ENCODE results near the gene DECR2. TPM values are rescaled to one million over a fixed set of nuclear protein-coding genes. Genes with fewer than 3 reads are reported as not detected.

DECR2 gene
- total and polyA plus RNA-seq, 2 of the 13 experiments (the other 11 are each of a cell fraction or from before 2014, with no cell fraction given) = 36.3 to 44.6 TPM

GRCh38 chr16:361872-362701 lies 39.6 kb upstream of the DECR2 start (continued):
- no peak; the same call in 1 of the 2 replicates for TF ChIP-seq HOMEZ (CRISPR knock-in tag; IDR thresholded peaks at IDR 0.05; ENCODE audit: low read depth)
- TF ChIP-seq PRDM15 (CRISPR knock-in tag; IDR thresholded peaks at IDR 0.05) = no peak
- no peak for TF ChIP-seq ZNF281 (CRISPR knock-in tag; IDR thresholded peaks at IDR 0.05; ENCODE audit: borderline replicate concordance)
- TF ChIP-seq ZNF292 (CRISPR knock-in tag; IDR thresholded peaks at IDR 0.05; ENCODE audit: borderline replicate concordance, low read depth) = no peak
- TF ChIP-seq CENPT (CRISPR knock-in tag; IDR thresholded peaks at IDR 0.05; ENCODE audit: low read depth) = no peak
- TF ChIP-seq ZNF333 (CRISPR knock-in tag; IDR thresholded peaks at IDR 0.05; ENCODE audit: borderline replicate concordance) = peak; percentile 90
- TF ChIP-seq ZNF816 (CRISPR knock-in tag; IDR thresholded peaks at IDR 0.05; ENCODE audit: borderline replicate concordance) = no peak
- peak; percentile 95 for TF ChIP-seq ZNF777 (CRISPR knock-in tag; IDR thresholded peaks at IDR 0.05)
- no peak for TF ChIP-seq PCBP1 (IDR thresholded peaks at IDR 0.05; ENCODE audit: borderline replicate concordance, low read depth, low read length)
- TF ChIP-seq ZNF276 (CRISPR knock-in tag; IDR thresholded peaks at IDR 0.05; ENCODE audit: low read depth) = 0 out of 2 replicates have a peak, but pooled peaks have one; percentile 16
- TF ChIP-seq SNRNP70 (IDR thresholded peaks at IDR 0.05; ENCODE audit: low read depth, low read length) = no peak
- TF ChIP-seq ZKSCAN5 (CRISPR knock-in tag; IDR thresholded peaks at IDR 0.05) = no peak
- TF ChIP-seq RNF2 (conservative IDR thresholded peaks at IDR 0.05; ENCODE audit: low read depth) = no peak
- TF ChIP-seq DNMT3B (CRISPR knock-in tag; conservative IDR thresholded peaks at IDR 0.05) = no peak
- TF ChIP-seq KAT7 (CRISPR knock-in tag; IDR thresholded peaks at IDR 0.05; ENCODE audit: borderline replicate concordance) = peak; percentile 77; the same call in 1 of the 2 replicates
- no peak for TF ChIP-seq MTF2 (CRISPR knock-in tag; IDR thresholded peaks at IDR 0.05; ENCODE audit: borderline replicate concordance)
- TF ChIP-seq, protein P1, sequence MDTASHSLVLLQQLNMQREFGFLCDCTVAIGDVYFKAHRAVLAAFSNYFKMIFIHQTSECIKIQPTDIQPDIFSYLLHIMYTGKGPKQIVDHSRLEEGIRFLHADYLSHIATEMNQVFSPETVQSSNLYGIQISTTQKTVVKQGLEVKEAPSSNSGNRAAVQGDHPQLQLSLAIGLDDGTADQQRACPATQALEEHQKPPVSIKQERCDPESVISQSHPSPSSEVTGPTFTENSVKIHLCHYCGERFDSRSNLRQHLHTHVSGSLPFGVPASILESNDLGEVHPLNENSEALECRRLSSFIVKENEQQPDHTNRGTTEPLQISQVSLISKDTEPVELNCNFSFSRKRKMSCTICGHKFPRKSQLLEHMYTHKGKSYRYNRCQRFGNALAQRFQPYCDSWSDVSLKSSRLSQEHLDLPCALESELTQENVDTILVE (CRISPR knock-in tag; IDR thresholded peaks at IDR 0.05) = peak; percentile 66; the same call in 1 of the 2 replicates

Data from HepG2 (cell line).